ENCODE measurements around the gene CTIF.
"Not testable (repeated sequence)": the region's sequence is repeated elsewhere in the genome, so short reads cannot be mapped to it uniquely, and the experiment has no call there.

CTIF gene

DNA sequence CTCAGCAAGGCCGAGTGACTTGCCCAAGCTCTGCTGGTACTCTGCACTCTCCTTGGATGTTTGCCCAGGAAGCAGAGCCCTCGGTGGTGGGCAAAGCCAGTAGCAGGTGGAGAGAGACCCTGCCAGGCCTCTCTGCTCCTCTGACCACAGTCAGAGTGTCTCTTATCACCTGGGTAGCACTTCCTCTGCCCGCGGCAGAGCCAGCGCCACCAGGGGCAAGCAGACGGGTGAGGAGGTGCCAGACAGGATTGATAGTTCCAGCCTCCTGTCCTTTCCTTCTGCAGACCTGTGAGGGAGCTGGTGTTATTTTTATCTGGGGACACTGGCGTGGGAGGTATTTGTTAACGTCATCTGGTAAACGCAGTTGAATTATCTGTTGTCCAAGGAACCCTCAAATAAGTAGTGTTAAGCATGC lies 259.0 kb downstream of the CTIF start:
- DNase-seq (ENCODE audit: low read depth in 1 of 2, low spot score in 1 of 2) = no peak

GRCh38 chr18:48798334-48799245 lies 259.8 kb downstream of the CTIF start:
- no peak for DNase-seq (ENCODE audit: low read depth in 1 of 2, low spot score in 1 of 2)

DNA sequence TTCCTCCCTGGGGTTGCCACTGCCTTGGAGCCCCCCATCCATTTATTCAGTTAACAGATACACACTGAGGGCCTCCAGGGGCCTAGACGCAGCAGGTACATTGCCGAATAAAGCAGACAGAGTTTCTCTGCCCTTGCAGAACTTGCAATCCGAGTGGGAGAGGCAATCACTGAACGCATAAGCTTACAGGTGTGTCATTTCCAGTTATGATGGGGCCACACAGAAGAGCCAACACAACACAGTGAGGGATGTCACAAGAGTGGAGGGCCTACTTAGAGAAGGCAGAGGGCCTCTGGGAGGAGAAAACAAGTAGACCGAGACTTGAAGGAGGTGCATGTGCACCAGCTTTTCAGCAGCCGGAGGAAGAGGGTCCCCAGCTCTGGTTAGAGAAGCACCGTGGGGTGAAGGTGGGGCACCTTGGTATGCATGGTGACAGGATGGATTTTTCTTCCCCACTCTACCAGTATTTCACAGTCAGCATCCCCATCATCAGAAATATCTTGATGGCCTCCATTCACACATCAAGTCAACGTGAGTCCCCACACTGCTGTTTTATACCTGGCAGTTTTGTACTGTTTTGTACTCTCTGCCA lies 261.0 kb downstream of the CTIF start:
- no peak for DNase-seq (ENCODE audit: low read depth in 1 of 2, low spot score in 1 of 2)

GRCh38 chr18:48800466-48800865 lies 261.6 kb downstream of the CTIF start:
- DNase-seq (ENCODE audit: low read depth in 1 of 2, low spot score in 1 of 2) = no peak

GRCh38 chr18:48800876-48801727 lies 262.3 kb downstream of the CTIF start:
- no peak for DNase-seq (ENCODE audit: low read depth in 1 of 2, low spot score in 1 of 2)

GRCh38 chr18:48801728-48802542 lies 263.1 kb downstream of the CTIF start:
- DNase-seq (ENCODE audit: low read depth in 1 of 2, low spot score in 1 of 2) = no peak

- no peak for DNase-seq (ENCODE audit: low read depth in 1 of 2, low spot score in 1 of 2)
Observed at GRCh38 chr18:48802543-48803290, 263.9 kb downstream of the CTIF start.

- no peak for DNase-seq (ENCODE audit: low read depth in 1 of 2, low spot score in 1 of 2)
Observed at GRCh38 chr18:48803518-48803917, 264.7 kb downstream of the CTIF start.

- DNase-seq (ENCODE audit: low read depth in 1 of 2, low spot score in 1 of 2) = no peak
Observed at GRCh38 chr18:48803951-48804855, 265.4 kb downstream of the CTIF start.

- no peak for DNase-seq (ENCODE audit: low read depth in 1 of 2, low spot score in 1 of 2)
Observed at GRCh38 chr18:48804856-48805610, 266.2 kb downstream of the CTIF start.

GRCh38 chr18:48805826-48806535 lies 267.1 kb downstream of the CTIF start:
- DNase-seq (ENCODE audit: low read depth in 1 of 2, low spot score in 1 of 2) = no peak

GRCh38 chr18:48806551-48807261 lies 267.9 kb downstream of the CTIF start:
- no peak for DNase-seq (ENCODE audit: low read depth in 1 of 2, low spot score in 1 of 2)

GRCh38 chr18:48808476-48808875 lies 269.6 kb downstream of the CTIF start:
- DNase-seq (ENCODE audit: low read depth in 1 of 2, low spot score in 1 of 2) = no peak

- DNase-seq (ENCODE audit: low read depth in 1 of 2, low spot score in 1 of 2) = no peak
Observed at GRCh38 chr18:48809365-48809764, 270.5 kb downstream of the CTIF start.

DNA sequence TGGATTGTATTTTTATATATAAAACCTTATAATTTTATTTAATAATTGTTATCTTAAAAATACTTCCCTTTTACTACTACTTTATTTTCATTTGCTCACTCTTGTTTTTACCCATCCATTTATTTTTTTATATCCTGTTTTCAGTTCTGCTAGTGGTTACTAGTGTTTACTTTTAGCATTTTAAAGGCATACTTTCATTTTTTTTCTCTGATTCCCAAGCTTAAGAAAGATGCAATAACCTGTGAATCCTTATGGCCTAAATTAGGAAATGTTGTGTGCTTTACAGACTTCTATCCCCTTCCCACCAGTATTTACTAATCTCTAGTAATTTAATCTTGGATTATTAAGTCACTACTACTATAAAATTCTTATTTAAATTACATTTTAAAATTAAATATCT lies 272.0 kb downstream of the CTIF start:
- no peak for DNase-seq (ENCODE audit: low read depth in 1 of 2, low spot score in 1 of 2)

DNA sequence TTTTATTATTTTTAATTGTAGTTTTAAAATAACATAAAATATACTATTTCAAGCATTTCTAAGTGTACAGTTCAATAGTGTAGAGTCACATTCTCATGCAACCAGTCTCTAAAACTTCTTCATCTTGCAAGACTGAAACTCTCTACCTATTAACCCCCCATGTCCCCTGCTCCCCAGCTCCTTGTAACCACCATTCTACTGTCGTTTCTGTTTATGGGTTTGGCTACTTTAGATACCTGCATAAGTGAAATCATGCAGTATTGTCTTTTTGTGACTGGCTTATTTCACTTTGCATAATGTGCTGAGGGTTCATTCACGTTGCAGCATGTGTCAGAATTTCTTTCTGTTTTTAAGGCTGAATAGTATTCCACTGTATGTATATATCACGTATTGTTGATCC lies 272.6 kb downstream of the CTIF start:
- DNase-seq (ENCODE audit: low read depth in 1 of 2, low spot score in 1 of 2) = no peak

DNA sequence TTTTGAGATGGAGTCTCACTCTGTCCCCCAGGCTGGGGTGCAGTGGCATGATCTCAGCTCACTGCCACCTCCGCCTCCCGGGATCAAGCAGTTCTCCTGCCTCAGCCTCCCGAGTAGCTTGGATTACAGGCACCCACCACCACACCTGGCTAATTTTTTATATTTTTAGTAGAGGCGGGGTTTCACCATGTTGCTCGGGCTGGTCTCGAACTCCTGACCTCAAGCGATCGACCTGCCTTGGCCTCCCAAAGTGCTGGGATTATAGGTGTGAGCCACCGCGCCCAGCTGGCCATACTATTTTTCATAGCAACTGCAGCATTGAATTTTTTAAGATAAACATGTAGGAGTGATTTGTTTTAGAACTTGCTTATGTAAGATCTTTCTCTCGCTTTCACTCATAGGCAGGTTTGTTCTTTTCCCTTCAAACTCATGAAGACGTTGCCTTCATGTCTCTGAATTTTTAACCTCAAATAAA lies 273.2 kb downstream of the CTIF start:
- not testable (repeated sequence) for DNase-seq (ENCODE audit: low read depth in 1 of 2, low spot score in 1 of 2)
